ENCODE measurements around the gene ST3GAL4. TPM values are rescaled to one million over a fixed set of nuclear protein-coding genes. Genes with fewer than 3 reads are reported as not detected.

Gene ST3GAL4
- total RNA-seq, 3 donors from 2014 or later = 17.6 to 36.2 (median 32.8) TPM

- Histone ChIP-seq H3K4me3 (no peak overlapping the region), H3K27me3 (no peaks in the 10 kb centered on the region), H3K9me3 (no peaks in the 10 kb centered on the region), H3K4me1 (no peaks in the 10 kb centered on the region), H3K36me3 (no peaks in the 10 kb centered on the region), H3K27ac (no peak overlapping the region)
- intact Hi-C loops (cut with DNase I; ENCODE audit: low total_unique reads) = loop anchor here (2.0 kb wide), 1 partner anchor 79 kb away; no protein-coding TSS in a partner anchor
- TF ChIP-seq POLR2A (IDR thresholded peaks at IDR 0.05) (no peak), POLR2AphosphoS5 (IDR thresholded peaks at IDR 0.05) (no peak)
- TF ChIP-seq, protein P1, sequence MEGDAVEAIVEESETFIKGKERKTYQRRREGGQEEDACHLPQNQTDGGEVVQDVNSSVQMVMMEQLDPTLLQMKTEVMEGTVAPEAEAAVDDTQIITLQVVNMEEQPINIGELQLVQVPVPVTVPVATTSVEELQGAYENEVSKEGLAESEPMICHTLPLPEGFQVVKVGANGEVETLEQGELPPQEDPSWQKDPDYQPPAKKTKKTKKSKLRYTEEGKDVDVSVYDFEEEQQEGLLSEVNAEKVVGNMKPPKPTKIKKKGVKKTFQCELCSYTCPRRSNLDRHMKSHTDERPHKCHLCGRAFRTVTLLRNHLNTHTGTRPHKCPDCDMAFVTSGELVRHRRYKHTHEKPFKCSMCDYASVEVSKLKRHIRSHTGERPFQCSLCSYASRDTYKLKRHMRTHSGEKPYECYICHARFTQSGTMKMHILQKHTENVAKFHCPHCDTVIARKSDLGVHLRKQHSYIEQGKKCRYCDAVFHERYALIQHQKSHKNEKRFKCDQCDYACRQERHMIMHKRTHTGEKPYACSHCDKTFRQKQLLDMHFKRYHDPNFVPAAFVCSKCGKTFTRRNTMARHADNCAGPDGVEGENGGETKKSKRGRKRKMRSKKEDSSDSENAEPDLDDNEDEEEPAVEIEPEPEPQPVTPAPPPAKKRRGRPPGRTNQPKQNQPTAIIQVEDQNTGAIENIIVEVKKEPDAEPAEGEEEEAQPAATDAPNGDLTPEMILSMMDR (IDR thresholded peaks at IDR 0.05) = no peak
- no peak for DNase-seq (ENCODE audit: low spot score in 2 of 2)
Observed at GRCh38 chr11:126433989-126434949, 78.8 kb downstream of the ST3GAL4 start.

DNA sequence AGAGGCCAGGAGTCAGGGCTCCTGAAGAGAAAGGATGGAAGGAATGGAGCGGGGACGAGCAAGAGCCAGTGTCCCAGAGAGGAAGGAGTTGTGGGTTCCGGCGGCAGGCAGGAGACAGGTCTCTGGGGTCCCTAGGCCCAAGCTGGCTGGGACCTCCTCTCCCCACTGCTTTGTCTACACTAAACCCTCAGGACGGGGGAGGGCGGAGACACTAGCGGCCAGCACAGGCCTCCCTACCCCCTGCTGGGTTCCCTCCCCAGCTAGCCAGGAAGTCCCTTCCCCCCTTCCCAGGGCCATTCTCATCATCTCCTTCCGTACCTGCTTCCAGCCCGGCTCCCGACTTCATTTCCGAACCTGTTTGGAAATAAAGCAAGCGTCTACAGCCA, 79.5 kb downstream of the ST3GAL4 start:
- Histone ChIP-seq H3K36me3 (no peaks in the 10 kb centered on the region), H3K4me1 (no peaks in the 10 kb centered on the region), H3K4me3 (no peak overlapping the region), H3K27me3 (no peaks in the 10 kb centered on the region), H3K27ac (no peak overlapping the region), H3K9me3 (no peaks in the 10 kb centered on the region)
- intact Hi-C loops (cut with DNase I; ENCODE audit: low total_unique reads) = loop anchor here (2.0 kb wide), 1 partner anchor 78 kb away; no protein-coding TSS in a partner anchor
- no peak for DNase-seq (ENCODE audit: low spot score in 2 of 2)
- TF ChIP-seq, protein P1 (IDR thresholded peaks at IDR 0.05) = no peak

DNA sequence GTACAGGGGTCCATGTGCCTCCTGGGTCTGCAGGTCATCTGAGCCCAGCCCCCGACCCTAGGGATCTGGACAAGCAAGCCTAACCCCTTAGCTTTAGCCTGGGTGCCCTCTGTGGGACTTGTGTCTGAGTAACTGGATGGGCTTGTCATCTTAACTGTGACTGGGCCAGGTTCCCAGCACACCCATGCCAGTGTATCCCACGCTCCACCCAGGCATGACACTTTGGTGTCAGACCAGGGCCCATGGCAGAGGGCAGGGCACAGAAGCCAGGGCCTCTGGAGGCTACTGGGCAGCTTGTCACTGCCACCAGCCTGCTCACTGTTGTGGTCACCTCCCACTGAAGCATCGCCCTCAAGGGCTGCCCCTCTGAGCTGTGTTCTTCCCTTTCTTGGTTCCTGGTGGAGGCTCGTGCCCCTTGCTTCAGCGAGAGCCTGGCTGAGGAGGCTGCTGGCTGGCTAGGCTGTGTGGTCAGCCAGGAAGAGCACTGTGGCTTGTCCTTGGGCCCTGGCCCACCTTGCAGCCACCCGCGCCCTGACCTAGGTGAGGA, 80.8 kb downstream of the ST3GAL4 start:
- H3K36me3 ChIP-seq = no peaks in the 10 kb centered on the region
- H3K27ac ChIP-seq = no peak overlapping the region
- DNase-seq (ENCODE audit: low spot score in 2 of 2) = no peak
- intact Hi-C loops (cut with DNase I; ENCODE audit: low total_unique reads) = no loop called here
- H3K4me3 ChIP-seq = no peak overlapping the region
- TF ChIP-seq POLR2A (IDR thresholded peaks at IDR 0.05) (no peak), POLR2AphosphoS5 (IDR thresholded peaks at IDR 0.05) (no peak)
- TF ChIP-seq, protein P1 (IDR thresholded peaks at IDR 0.05) = no peak
- peaks cover 0 to 2% of the 10 kb centered on the region in 2 donors for H3K27me3 ChIP-seq
- H3K9me3 ChIP-seq = no peaks in the 10 kb centered on the region
- H3K4me1 ChIP-seq = no peaks in the 10 kb centered on the region

- Histone ChIP-seq H3K36me3 (no peaks in the 10 kb centered on the region), H3K27ac (no peak overlapping the region), H3K27me3 (peaks cover 0 to 3% of the 10 kb centered on the region in 2 donors), H3K4me3 (no peak overlapping the region), H3K4me1 (no peaks in the 10 kb centered on the region), H3K9me3 (no peaks in the 10 kb centered on the region)
- intact Hi-C loops (cut with DNase I; ENCODE audit: low total_unique reads) = no loop called here
- DNase-seq (ENCODE audit: low spot score in 2 of 2) = no peak
- TF ChIP-seq POLR2A (IDR thresholded peaks at IDR 0.05) (no peak), POLR2AphosphoS5 (IDR thresholded peaks at IDR 0.05) (no peak)
- TF ChIP-seq, protein P1 (IDR thresholded peaks at IDR 0.05) = no peak
Observed at GRCh38 chr11:126437731-126438130, 82.2 kb downstream of the ST3GAL4 start.

GRCh38 chr11:126438272-126438671, 82.8 kb downstream of the ST3GAL4 start:
- H3K9me3 ChIP-seq = no peaks in the 10 kb centered on the region
- H3K4me1 ChIP-seq = no peaks in the 10 kb centered on the region
- TF ChIP-seq, protein P1 (IDR thresholded peaks at IDR 0.05) = no peak
- TF ChIP-seq POLR2A (IDR thresholded peaks at IDR 0.05) (no peak), POLR2AphosphoS5 (IDR thresholded peaks at IDR 0.05) (no peak)
- peaks cover 0 to 3% of the 10 kb centered on the region in 2 donors for H3K27me3 ChIP-seq
- intact Hi-C loops (cut with DNase I; ENCODE audit: low total_unique reads) = no loop called here
- DNase-seq (ENCODE audit: low spot score in 2 of 2) = no peak
- H3K27ac ChIP-seq = no peak overlapping the region
- H3K4me3 ChIP-seq = no peak overlapping the region
- no peaks in the 10 kb centered on the region for H3K36me3 ChIP-seq
